ENCODE measurements around the gene FGF23. TPM values are rescaled to one million over a fixed set of nuclear protein-coding genes. Genes with fewer than 3 reads are reported as not detected.

The FGF23 gene
- total RNA-seq, 1 donor from 2014 or later: not detected

DNA sequence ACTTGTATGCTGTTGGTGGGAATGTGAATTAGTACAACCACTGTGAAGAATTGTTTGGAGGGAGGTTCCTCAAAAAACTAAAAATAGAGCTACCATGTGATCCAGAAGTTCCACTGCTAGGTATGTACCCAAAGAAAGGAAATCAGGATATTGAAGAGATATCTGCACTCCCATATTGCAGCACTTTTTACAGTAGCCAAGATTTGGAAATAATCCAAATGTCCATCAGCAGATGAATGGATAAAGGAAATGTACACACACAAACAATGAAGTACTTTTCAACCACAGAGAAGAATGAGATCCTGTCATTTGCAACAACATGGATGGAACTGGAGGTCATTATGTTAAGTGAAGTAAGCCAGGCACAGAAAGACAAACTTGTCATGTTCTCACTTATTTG is 32.6 kb downstream of the FGF23 start:
- H3K9me3 Mint-ChIP-seq: no peaks in the 10 kb centered on the region
- TF ChIP-seq, protein P1, sequence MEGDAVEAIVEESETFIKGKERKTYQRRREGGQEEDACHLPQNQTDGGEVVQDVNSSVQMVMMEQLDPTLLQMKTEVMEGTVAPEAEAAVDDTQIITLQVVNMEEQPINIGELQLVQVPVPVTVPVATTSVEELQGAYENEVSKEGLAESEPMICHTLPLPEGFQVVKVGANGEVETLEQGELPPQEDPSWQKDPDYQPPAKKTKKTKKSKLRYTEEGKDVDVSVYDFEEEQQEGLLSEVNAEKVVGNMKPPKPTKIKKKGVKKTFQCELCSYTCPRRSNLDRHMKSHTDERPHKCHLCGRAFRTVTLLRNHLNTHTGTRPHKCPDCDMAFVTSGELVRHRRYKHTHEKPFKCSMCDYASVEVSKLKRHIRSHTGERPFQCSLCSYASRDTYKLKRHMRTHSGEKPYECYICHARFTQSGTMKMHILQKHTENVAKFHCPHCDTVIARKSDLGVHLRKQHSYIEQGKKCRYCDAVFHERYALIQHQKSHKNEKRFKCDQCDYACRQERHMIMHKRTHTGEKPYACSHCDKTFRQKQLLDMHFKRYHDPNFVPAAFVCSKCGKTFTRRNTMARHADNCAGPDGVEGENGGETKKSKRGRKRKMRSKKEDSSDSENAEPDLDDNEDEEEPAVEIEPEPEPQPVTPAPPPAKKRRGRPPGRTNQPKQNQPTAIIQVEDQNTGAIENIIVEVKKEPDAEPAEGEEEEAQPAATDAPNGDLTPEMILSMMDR (conservative IDR thresholded peaks at IDR 0.05): no peak
- no peak overlapping the region for H3K27ac Mint-ChIP-seq
- no peak overlapping the region for H3K4me3 Mint-ChIP-seq
- H3K27me3 Mint-ChIP-seq: no peaks in the 10 kb centered on the region
- DNase-seq (ENCODE audit: extremely low spot score, unreplicated experiment): no peak
- no peaks in the 10 kb centered on the region for H3K4me1 Mint-ChIP-seq (ENCODE audit: unreplicated experiment)
- H3K36me3 Mint-ChIP-seq: peaks cover 51% of the 10 kb centered on the region

DNA sequence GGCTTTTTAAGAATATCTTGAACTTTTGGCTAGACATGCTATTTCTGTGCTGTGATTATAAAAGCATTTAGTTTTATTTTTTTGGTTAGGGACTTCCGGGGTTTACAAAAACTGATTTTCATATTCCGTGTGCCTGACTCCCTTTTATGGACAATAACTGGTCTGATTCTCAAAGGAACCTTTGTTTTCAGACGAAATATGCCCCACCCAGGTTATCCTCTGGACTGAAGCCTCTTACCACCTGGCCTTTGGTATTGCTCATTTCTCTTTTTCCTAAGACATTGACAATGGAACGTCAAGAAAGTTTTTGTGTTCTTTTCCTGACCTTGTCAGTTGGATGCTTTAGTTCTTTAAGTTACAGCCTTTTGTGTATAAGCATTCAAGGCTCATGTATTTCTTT is 47.7 kb downstream of the FGF23 start:
- no peak overlapping the region for H3K4me3 Mint-ChIP-seq
- H3K36me3 Mint-ChIP-seq: peaks cover 62% of the 10 kb centered on the region
- no peak for DNase-seq (ENCODE audit: extremely low spot score, unreplicated experiment)
- no peaks in the 10 kb centered on the region for H3K27me3 Mint-ChIP-seq
- no peaks in the 10 kb centered on the region for H3K9me3 Mint-ChIP-seq
- TF ChIP-seq, protein P1 (conservative IDR thresholded peaks at IDR 0.05): no peak
- no peaks in the 10 kb centered on the region for H3K4me1 Mint-ChIP-seq (ENCODE audit: unreplicated experiment)
- no peak overlapping the region for H3K27ac Mint-ChIP-seq

DNA sequence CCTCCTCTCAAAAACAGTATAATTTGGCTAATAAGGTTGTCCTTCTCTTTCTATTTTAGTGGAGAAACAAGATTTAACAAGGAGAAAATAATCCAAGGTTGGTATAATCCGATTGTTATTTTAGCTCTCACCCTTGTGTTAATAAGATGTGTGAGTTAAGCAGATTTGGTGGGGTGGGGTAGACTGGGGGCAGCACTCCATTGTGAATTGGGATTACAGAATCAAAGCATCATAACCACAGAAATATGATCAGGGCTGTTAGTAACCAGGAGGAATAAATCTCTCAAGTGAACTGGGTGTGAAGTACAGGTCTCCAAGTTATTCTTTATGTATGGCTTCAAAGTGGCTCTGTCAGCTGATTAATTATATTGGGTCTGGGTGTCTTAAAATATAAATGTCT is 48.3 kb downstream of the FGF23 start:
- no peak for DNase-seq (ENCODE audit: extremely low spot score, unreplicated experiment)
- Mint-ChIP-seq H3K4me3 (no peak overlapping the region), H3K27me3 (no peaks in the 10 kb centered on the region), H3K36me3 (peaks cover 58% of the 10 kb centered on the region), H3K9me3 (no peaks in the 10 kb centered on the region), H3K4me1 (ENCODE audit: unreplicated experiment) (no peaks in the 10 kb centered on the region), H3K27ac (no peak overlapping the region)
- TF ChIP-seq, protein P1 (conservative IDR thresholded peaks at IDR 0.05): no peak

DNA sequence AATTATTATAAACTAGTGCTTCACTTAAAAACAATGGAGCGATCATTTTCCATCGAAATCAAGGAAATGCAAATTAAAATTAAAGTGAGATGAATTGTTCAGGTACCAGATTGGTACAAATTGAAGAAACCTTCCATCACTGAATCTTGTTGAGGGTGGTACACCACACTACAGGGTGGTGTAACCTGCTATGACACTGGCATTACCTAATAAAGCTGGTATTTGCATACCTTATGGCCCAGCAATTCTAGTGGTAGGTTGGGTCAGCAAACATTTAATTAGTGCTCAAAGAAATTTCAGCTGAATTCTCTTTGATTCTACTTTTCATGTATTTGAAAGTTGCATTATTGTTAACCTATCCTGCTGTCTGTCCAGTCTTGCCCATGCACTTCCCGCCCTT is 49.3 kb downstream of the FGF23 start:
- Mint-ChIP-seq H3K27ac (peak overlapping the region; percentile 11), H3K9me3 (no peaks in the 10 kb centered on the region), H3K4me3 (no peak overlapping the region), H3K4me1 (ENCODE audit: unreplicated experiment) (no peaks in the 10 kb centered on the region), H3K36me3 (peaks cover 52% of the 10 kb centered on the region), H3K27me3 (no peaks in the 10 kb centered on the region)
- TF ChIP-seq, protein P1 (conservative IDR thresholded peaks at IDR 0.05): no peak
- no peak for DNase-seq (ENCODE audit: extremely low spot score, unreplicated experiment)

DNA sequence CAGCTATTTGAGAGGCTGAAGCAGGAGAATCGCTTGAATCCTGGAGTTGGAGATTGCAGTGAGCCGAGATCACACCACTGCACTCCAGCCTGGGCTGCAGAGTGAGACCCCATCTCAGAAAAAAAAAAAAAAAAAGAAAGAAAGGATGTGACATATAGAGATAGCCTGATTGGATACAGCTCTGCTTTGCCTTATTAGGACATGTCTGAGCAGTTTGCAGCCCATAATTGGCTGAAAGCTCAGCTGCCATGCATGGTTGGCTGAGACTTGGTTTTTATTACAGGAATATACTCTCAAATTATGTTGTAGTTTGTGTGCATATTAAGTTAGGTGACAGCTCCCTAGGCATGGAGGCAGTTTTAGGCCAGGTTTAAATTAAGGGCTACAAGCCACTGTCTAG is 52.2 kb downstream of the FGF23 start:
- H3K4me1 Mint-ChIP-seq (ENCODE audit: unreplicated experiment): no peaks in the 10 kb centered on the region
- H3K27me3 Mint-ChIP-seq: no peaks in the 10 kb centered on the region
- no peaks in the 10 kb centered on the region for H3K9me3 Mint-ChIP-seq
- peaks cover 42% of the 10 kb centered on the region for H3K36me3 Mint-ChIP-seq
- TF ChIP-seq, protein P1 (conservative IDR thresholded peaks at IDR 0.05): no peak
- H3K27ac Mint-ChIP-seq: no peak overlapping the region
- no peak for DNase-seq (ENCODE audit: extremely low spot score, unreplicated experiment)
- no peak overlapping the region for H3K4me3 Mint-ChIP-seq

DNA sequence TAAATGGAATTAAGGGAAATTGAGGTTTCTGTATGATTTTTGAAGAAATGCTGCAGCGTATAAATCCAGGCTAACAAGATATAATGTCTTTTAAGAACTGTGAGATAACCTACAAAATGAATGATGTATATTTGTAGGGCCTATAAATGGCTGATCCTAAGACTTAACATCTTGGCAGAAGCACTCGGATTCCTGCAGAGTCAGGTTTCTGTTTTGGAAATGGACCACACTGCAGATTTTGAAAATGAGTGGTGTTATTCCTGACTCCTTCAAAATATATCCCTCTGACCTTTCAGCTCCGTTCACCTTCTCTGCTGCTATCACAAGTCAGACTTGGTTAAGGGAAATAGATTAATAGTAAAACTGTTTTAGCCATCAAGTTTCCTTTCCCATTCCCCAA is 53.5 kb downstream of the FGF23 start:
- Mint-ChIP-seq H3K4me3 (no peak overlapping the region), H3K9me3 (no peaks in the 10 kb centered on the region)
- TF ChIP-seq, protein P1 (conservative IDR thresholded peaks at IDR 0.05): no peak

More for the DNA sequence above, 53.5 kb downstream of the FGF23 start:
- H3K27me3 Mint-ChIP-seq: no peaks in the 10 kb centered on the region
- peaks cover 32% of the 10 kb centered on the region for H3K36me3 Mint-ChIP-seq
- H3K4me1 Mint-ChIP-seq (ENCODE audit: unreplicated experiment): no peaks in the 10 kb centered on the region
- H3K27ac Mint-ChIP-seq: peak overlapping the region; percentile 64
- DNase-seq (ENCODE audit: extremely low spot score, unreplicated experiment): no peak

All from type B pancreatic cell (in vitro differentiated cells).